ENCODE results near the gene CDH11. TPM values are rescaled to one million over a fixed set of nuclear protein-coding genes. Genes with fewer than 3 reads are reported as not detected.

The CDH11 gene, protein sequence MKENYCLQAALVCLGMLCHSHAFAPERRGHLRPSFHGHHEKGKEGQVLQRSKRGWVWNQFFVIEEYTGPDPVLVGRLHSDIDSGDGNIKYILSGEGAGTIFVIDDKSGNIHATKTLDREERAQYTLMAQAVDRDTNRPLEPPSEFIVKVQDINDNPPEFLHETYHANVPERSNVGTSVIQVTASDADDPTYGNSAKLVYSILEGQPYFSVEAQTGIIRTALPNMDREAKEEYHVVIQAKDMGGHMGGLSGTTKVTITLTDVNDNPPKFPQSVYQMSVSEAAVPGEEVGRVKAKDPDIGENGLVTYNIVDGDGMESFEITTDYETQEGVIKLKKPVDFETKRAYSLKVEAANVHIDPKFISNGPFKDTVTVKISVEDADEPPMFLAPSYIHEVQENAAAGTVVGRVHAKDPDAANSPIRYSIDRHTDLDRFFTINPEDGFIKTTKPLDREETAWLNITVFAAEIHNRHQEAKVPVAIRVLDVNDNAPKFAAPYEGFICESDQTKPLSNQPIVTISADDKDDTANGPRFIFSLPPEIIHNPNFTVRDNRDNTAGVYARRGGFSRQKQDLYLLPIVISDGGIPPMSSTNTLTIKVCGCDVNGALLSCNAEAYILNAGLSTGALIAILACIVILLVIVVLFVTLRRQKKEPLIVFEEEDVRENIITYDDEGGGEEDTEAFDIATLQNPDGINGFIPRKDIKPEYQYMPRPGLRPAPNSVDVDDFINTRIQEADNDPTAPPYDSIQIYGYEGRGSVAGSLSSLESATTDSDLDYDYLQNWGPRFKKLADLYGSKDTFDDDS
- polyA plus RNA-seq (2012; ENCODE audit: low read depth, missing spikeins): 0.67 TPM

- no peak for DNase-seq (ENCODE audit: insufficient read length, low spot score)
Observed at GRCh38 chr16:65121870-65122723, at the start of gene CDH11. Gene CDH11 (minus strand): TSS chr16:65122063. CDS start chr16:65004869, 117,194 bp downstream.

DNA sequence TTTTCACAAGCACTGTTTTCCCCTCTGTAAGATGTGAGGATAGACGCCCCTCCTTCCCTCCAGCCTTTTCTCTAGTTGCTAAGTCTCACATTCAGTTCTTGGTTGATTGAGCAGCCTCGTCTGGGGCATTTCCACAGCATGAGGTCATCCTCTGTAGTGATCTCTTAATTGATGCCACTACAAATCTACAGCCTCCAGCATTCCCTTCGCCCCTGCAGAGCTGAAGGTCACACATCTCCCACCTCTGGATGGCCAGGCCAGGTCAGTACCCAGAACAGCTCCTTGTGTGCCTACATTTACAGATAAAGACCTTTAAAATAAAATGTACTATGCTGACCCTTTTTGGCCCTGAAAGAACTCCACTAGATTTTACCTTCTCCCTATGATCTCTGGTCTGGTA, 32.5 kb upstream of the CDH11 start:
- DNase-seq (ENCODE audit: insufficient read length, low spot score): no peak
- no peak for FAIRE-seq
- TF ChIP-seq POLR2AphosphoS5 (IDR thresholded peaks at IDR 0.05; ENCODE audit: low read depth, low read length): no peak
- no peak for TF ChIP-seq TAF1 (IDR thresholded peaks at IDR 0.05; ENCODE audit: low read depth, low read length)
- no peak for TF ChIP-seq PAX5 (IDR thresholded peaks at IDR 0.05; ENCODE audit: insufficient read depth, low read length, severe bottlenecking)
- no peak for TF ChIP-seq POLR2A (IDR thresholded peaks at IDR 0.05; ENCODE audit: low read depth, low read length)

More at GRCh38 chr16:65121870-65122723, at the start of gene CDH11:
- TF ChIP-seq POLR2AphosphoS5 (IDR thresholded peaks at IDR 0.05; ENCODE audit: low read depth, low read length) (no peak), SPI1 (IDR thresholded peaks at IDR 0.05; ENCODE audit: low read depth, low read length) (no peak), POU2F2 (IDR thresholded peaks at IDR 0.05; ENCODE audit: low read depth, low read length) (no peak)
- no peak for FAIRE-seq

DNA sequence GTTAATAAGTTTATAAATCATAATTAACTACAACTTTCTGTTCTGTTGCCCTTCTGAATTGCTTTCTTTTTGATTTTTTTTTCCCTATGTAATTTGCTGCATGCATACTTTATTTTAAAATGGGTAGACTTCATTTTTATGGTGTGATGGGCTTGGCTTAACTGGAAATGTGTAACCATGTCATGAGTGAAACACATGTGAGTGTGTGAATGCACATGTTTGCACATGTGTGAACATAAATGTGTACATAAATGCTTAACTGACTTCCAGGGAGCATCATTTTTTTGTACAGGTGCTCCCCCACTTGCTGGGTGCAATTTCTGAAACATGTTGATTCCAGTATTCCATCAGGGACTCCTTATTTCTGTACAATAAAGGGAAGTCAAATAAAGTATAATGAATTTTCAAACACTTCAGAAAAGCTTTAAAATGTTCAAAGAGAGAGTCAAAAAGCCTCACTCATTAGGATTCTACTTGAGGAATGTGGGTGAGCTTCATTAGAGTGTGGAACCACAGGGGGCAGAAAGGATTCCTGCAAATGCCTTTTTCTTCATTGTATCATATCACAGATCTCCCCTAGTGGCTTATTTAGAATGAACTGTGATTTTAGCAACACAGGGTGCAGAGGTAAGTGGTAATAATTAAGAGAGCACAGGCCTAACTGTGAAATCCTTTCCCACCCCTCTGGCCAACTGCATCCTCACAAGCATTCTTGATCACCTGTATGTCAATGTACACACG, 31.7 kb upstream of the CDH11 start:
- TF ChIP-seq POLR2A (IDR thresholded peaks at IDR 0.05; ENCODE audit: low read depth, low read length): no peak
- TF ChIP-seq PAX5 (IDR thresholded peaks at IDR 0.05; ENCODE audit: insufficient read depth, low read length, severe bottlenecking): no peak
- no peak for TF ChIP-seq SPI1 (IDR thresholded peaks at IDR 0.05; ENCODE audit: low read depth, low read length)
- no peak for TF ChIP-seq POU2F2 (IDR thresholded peaks at IDR 0.05; ENCODE audit: low read depth, low read length)
- no peak for TF ChIP-seq TAF1 (IDR thresholded peaks at IDR 0.05; ENCODE audit: low read depth, low read length)
- TF ChIP-seq POLR2AphosphoS5 (IDR thresholded peaks at IDR 0.05; ENCODE audit: low read depth, low read length): no peak
- DNase-seq (ENCODE audit: insufficient read length, low spot score): no peak

DNA sequence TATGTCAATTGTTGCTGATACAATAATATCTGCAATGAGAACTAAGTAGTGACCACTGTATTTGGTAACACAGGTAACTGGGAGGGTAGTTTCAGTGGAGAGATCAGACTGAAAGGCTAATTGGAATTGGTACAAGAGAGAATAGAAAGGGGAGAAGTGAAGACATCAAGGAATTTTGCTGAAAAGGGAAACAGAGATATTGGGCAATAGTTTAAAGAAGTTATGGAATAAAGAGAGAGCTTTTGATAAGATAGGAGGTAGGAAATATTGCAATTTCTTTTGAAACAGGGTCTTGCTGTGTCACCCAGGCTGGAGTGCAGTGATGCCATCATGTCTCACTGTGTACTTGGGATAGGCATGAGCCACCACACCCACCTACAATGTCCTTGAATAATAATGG, 26.9 kb upstream of the CDH11 start:
- FAIRE-seq: no peak
- TF ChIP-seq POU2F2 (IDR thresholded peaks at IDR 0.05; ENCODE audit: low read depth, low read length) (no peak), SPI1 (IDR thresholded peaks at IDR 0.05; ENCODE audit: low read depth, low read length) (no peak), TAF1 (IDR thresholded peaks at IDR 0.05; ENCODE audit: low read depth, low read length) (no peak), POLR2AphosphoS5 (IDR thresholded peaks at IDR 0.05; ENCODE audit: low read depth, low read length) (no peak), POLR2A (IDR thresholded peaks at IDR 0.05; ENCODE audit: low read depth, low read length) (no peak), PAX5 (IDR thresholded peaks at IDR 0.05; ENCODE audit: insufficient read depth, low read length, severe bottlenecking) (no peak)
- no peak for DNase-seq (ENCODE audit: insufficient read length, low spot score)

More for the DNA sequence above, 31.7 kb upstream of the CDH11 start:
- FAIRE-seq: no peak

GRCh38 chr16:65142276-65142675, 20.4 kb upstream of the CDH11 start:
- DNase-seq (ENCODE audit: insufficient read length, low spot score): no peak
- FAIRE-seq: no peak
- TF ChIP-seq SPI1 (IDR thresholded peaks at IDR 0.05; ENCODE audit: low read depth, low read length) (no peak), POLR2A (IDR thresholded peaks at IDR 0.05; ENCODE audit: low read depth, low read length) (no peak), TAF1 (IDR thresholded peaks at IDR 0.05; ENCODE audit: low read depth, low read length) (no peak), PAX5 (IDR thresholded peaks at IDR 0.05; ENCODE audit: insufficient read depth, low read length, severe bottlenecking) (no peak), POLR2AphosphoS5 (IDR thresholded peaks at IDR 0.05; ENCODE audit: low read depth, low read length) (no peak), POU2F2 (IDR thresholded peaks at IDR 0.05; ENCODE audit: low read depth, low read length) (no peak)

- TF ChIP-seq SPI1 (IDR thresholded peaks at IDR 0.05; ENCODE audit: low read depth, low read length) (no peak), PAX5 (IDR thresholded peaks at IDR 0.05; ENCODE audit: insufficient read depth, low read length, severe bottlenecking) (no peak), POLR2A (IDR thresholded peaks at IDR 0.05; ENCODE audit: low read depth, low read length) (no peak), TAF1 (IDR thresholded peaks at IDR 0.05; ENCODE audit: low read depth, low read length) (no peak), POLR2AphosphoS5 (IDR thresholded peaks at IDR 0.05; ENCODE audit: low read depth, low read length) (no peak), POU2F2 (IDR thresholded peaks at IDR 0.05; ENCODE audit: low read depth, low read length) (no peak)
- FAIRE-seq: no peak
Observed at GRCh38 chr16:65136681-65137080, 14.8 kb upstream of the CDH11 start.

DNA sequence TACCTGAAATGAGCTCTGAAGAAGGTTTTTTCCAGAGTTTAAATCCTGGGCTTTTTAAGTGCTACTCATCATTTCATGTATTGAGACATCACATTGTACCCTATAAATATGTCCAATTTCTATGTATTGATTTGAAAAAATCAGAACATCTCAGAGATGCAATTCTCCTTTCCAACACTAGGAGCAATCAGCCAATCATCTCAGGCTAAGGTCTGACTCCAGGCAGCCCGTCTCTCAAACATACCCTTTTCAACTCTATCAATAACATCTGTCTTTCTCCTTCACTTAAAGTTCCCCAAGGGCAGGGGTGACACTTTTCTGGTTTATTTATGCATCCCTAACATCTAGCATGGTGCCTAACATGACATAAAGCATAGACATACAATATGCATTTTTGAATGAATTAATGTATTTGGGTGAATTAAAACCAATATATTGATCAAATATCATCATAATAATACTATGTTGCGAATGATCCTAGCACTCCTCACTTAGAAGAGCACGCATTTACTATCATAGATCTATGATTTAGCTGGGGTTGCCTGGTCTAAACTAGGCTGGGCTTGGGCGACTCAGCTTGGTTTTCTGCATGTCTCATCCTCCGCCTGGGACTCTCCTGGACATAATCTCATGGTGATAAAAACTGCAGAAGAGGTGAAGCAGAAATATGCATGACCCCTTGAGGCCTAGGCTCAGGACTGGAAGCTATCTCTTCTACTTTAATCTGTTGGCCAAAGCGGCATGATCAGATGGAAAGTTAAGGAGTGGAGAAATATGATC, 5.2 kb upstream of the CDH11 start:
- DNase-seq (ENCODE audit: insufficient read length, low spot score) (no peak), FAIRE-seq (no peak)
- TF ChIP-seq SPI1 (IDR thresholded peaks at IDR 0.05; ENCODE audit: low read depth, low read length): no peak
- TF ChIP-seq POLR2A (IDR thresholded peaks at IDR 0.05; ENCODE audit: low read depth, low read length): no peak
- TF ChIP-seq POLR2AphosphoS5 (IDR thresholded peaks at IDR 0.05; ENCODE audit: low read depth, low read length): no peak
- no peak for TF ChIP-seq TAF1 (IDR thresholded peaks at IDR 0.05; ENCODE audit: low read depth, low read length)
- no peak for TF ChIP-seq POU2F2 (IDR thresholded peaks at IDR 0.05; ENCODE audit: low read depth, low read length)
- TF ChIP-seq PAX5 (IDR thresholded peaks at IDR 0.05; ENCODE audit: insufficient read depth, low read length, severe bottlenecking): no peak

More at GRCh38 chr16:65136681-65137080, 14.8 kb upstream of the CDH11 start:
- DNase-seq (ENCODE audit: insufficient read length, low spot score): no peak

- no peak for TF ChIP-seq POLR2AphosphoS5 (IDR thresholded peaks at IDR 0.05; ENCODE audit: low read depth, low read length)
- no peak for TF ChIP-seq SPI1 (IDR thresholded peaks at IDR 0.05; ENCODE audit: low read depth, low read length)
- DNase-seq (ENCODE audit: insufficient read length, low spot score) (no peak), FAIRE-seq (no peak)
Observed at GRCh38 chr16:65125871-65126270, 4.0 kb upstream of the CDH11 start.
